H1 (cell line): ENCODE data around the gene TEAD1. TPM values are rescaled to one million over a fixed set of nuclear protein-coding genes. Genes with fewer than 3 reads are reported as not detected.
A peak's percentile ranks its signal among the peaks of the same experiment; 100 is the strongest.

ENCODE experiments used
- CTCF ChIA-PET: fragments of 300-600 bp; sonication (Branson Sonifier 250); formaldehyde crosslinking; loops from one replicate; lab custom pipeline; 2021; ENCODE audit not compliant: partially characterized antibody; lab: Charles Lee
- POLR2A ChIA-PET: fragments of 300-600 bp; sonication (Branson Sonifier 250); formaldehyde crosslinking; loops from one replicate; lab custom pipeline; 2021; ENCODE audit warnings: inconsistent platforms; ENCODE audit not compliant: partially characterized antibody; lab: Charles Lee
- DNase-seq, 2 experiments: peaks; one replicate each; pipeline versions ENCODE4 v3.0.0 to v3.0.0-alpha.2; 2010 to 2022; ENCODE audit warnings: low spot score in 2 of 2, low read depth in 1 of 2, mixed read lengths in 1 of 2
- FAIRE-seq: peaks from 2 replicates; lab custom pipeline; 2011; peaks lifted over from hg19 to GRCh38; lab: Jason Lieb, UNC
- H2AFZ ChIP-seq: 2 replicates; pipeline ENCODE4 v1.8.1; 2012; ENCODE audit warnings: low read length, inconsistent platforms
- H2AK5ac ChIP-seq: 2 replicates; pipeline ENCODE4 v1.6.1; 2013; ENCODE audit warnings: low read depth, low read length
- H2BK120ac ChIP-seq: replicated peaks from 2 replicates; pipeline ENCODE3; 2013; ENCODE audit warnings: low read depth, low read length, inconsistent platforms
- H2BK12ac ChIP-seq: 2 replicates; pipeline ENCODE4 v1.6.1; 2013; ENCODE audit warnings: low read depth, low read length
- H2BK15ac ChIP-seq: 2 replicates; pipeline ENCODE4 v1.6.1; 2013; ENCODE audit warnings: low read length
- H2BK20ac ChIP-seq: 2 replicates; pipeline ENCODE4 v1.6.1; 2013; ENCODE audit warnings: low read length
- H2BK5ac ChIP-seq: 2 replicates; pipeline ENCODE4 v1.6.1; 2013; ENCODE audit warnings: low read depth, low read length
- H3K14ac ChIP-seq: 2 replicates; pipeline ENCODE4 v1.6.1; 2013; ENCODE audit warnings: inconsistent platforms; ENCODE audit not compliant: insufficient read length
- H3K18ac ChIP-seq: 2 replicates; pipeline ENCODE4 v1.6.1; 2013; ENCODE audit warnings: low read length; ENCODE audit errors: extremely low read depth
- H3K23ac ChIP-seq: 2 replicates; pipeline ENCODE4 v1.6.1; 2013; ENCODE audit warnings: inconsistent platforms; ENCODE audit not compliant: insufficient read length
- H3K23me2 ChIP-seq: 2 replicates; pipeline ENCODE4 v1.6.1; 2013; ENCODE audit warnings: low read depth, low read length
- H3K27ac ChIP-seq: 2 replicates; pipeline ENCODE4 v1.6.1; 2011; ENCODE audit warnings: low read depth, low read length, inconsistent platforms
- H3K27me3 ChIP-seq, 4 experiments: replicated peaks in 1 of 4; 1 replicate in 1 of 4; 2 replicates in 3 of 4; pipeline versions ENCODE4 v1.6.1 to v1.8.1; 2011 to 2013; ENCODE audit warnings: low read length in 3 of 4, mild to moderate bottlenecking in 3 of 4, inconsistent platforms in 2 of 4, mixed read lengths in 2 of 4, moderate library complexity in 1 of 4; ENCODE audit not compliant: control insufficient read depth in 3 of 4, insufficient read depth in 3 of 4; ENCODE audit errors: extremely low read depth in 1 of 4
- H3K36me3 ChIP-seq, 4 experiments: 2 replicates each; pipeline versions ENCODE4 v1.6.1 to v1.8.1; 2011 to 2013; ENCODE audit warnings: mild to moderate bottlenecking in 4 of 4, low read length in 3 of 4, moderate library complexity in 2 of 4, control low read depth in 1 of 4, inconsistent platforms in 1 of 4; ENCODE audit not compliant: insufficient read depth in 4 of 4, control insufficient read depth in 2 of 4
- H3K4ac ChIP-seq: replicated peaks from 2 replicates; pipeline ENCODE3; 2013; ENCODE audit warnings: low read length, low read depth, mixed read lengths, inconsistent platforms; ENCODE audit not compliant: insufficient read length
- H3K4me1 ChIP-seq, 4 experiments: replicated peaks in 1 of 4; 1 replicate in 1 of 4; 2 replicates in 3 of 4; pipeline versions ENCODE4 v1.6.1 to v1.8.1; 2011 to 2013; ENCODE audit warnings: low read length in 3 of 4, inconsistent platforms in 2 of 4, mixed read lengths in 1 of 4; ENCODE audit not compliant: insufficient read depth in 4 of 4, control insufficient read depth in 3 of 4
- H3K4me2 ChIP-seq, 2 experiments: 2 replicates each; pipeline versions ENCODE4 v1.6.1 to v1.8.1; 2011 to 2013; ENCODE audit warnings: low read depth in 2 of 2, low read length in 2 of 2, control low read depth in 1 of 2, inconsistent platforms in 1 of 2, mild to moderate bottlenecking in 1 of 2; ENCODE audit not compliant: insufficient read depth in 1 of 2
- H3K4me3 ChIP-seq, 4 experiments: fragments of 200-600, 300-600 bp in 1 of 4; sonication (generic), shearing (Covaris generic), sonication (Bioruptor Twin) in 1 of 4; 2 replicates each; pipeline versions ENCODE4 v1.5.1 to v1.8.1; 2011 to 2016; ENCODE audit warnings: low read length in 4 of 4, low read depth in 3 of 4, control low read depth in 2 of 4, inconsistent platforms in 2 of 4, mild to moderate bottlenecking in 2 of 4, mixed read lengths in 1 of 4, moderate library complexity in 1 of 4; ENCODE audit not compliant: insufficient read depth in 2 of 4; ENCODE audit errors: extremely low read depth in 1 of 4
- H3K56ac ChIP-seq: replicated peaks from 2 replicates; pipeline ENCODE3; 2013; ENCODE audit warnings: low read depth, mild to moderate bottlenecking, mixed read lengths, low read length, inconsistent platforms; ENCODE audit not compliant: insufficient read length
- H3K79me1 ChIP-seq: 2 replicates; pipeline ENCODE4 v1.6.1; 2013; ENCODE audit warnings: low read depth, low read length, control low read depth
- H3K79me2 ChIP-seq, 2 experiments: 2 replicates each; pipeline versions ENCODE4 v1.6.1 to v1.8.1; 2012 to 2013; ENCODE audit warnings: low read length in 2 of 2, mild to moderate bottlenecking in 2 of 2, inconsistent platforms in 1 of 2; ENCODE audit not compliant: insufficient read depth in 2 of 2, control insufficient read depth in 1 of 2
- H3K9ac ChIP-seq, 4 experiments: replicated peaks in 1 of 4; 1 replicate in 1 of 4; 2 replicates in 3 of 4; pipeline versions ENCODE4 v1.6.1 to v1.8.1; 2011 to 2013; ENCODE audit warnings: low read depth in 3 of 4, low read length in 3 of 4, control low read depth in 2 of 4, mild to moderate bottlenecking in 2 of 4, moderate library complexity in 2 of 4, inconsistent platforms in 1 of 4; ENCODE audit errors: extremely low read depth in 1 of 4
- H3K9me3 ChIP-seq, 2 experiments: 2 replicates each; pipeline versions ENCODE4 v1.6.1 to v1.8.1; 2012 to 2013; ENCODE audit warnings: mild to moderate bottlenecking in 2 of 2, moderate library complexity in 2 of 2, control low read depth in 1 of 2, inconsistent platforms in 1 of 2, low read depth in 1 of 2, low read length in 1 of 2, mixed read lengths in 1 of 2; ENCODE audit not compliant: insufficient read depth in 2 of 2
- H4K20me1 ChIP-seq, 2 experiments: replicated peaks in 1 of 2; 2 replicates each; pipeline versions ENCODE3 to v1.8.1; 2011 to 2013; ENCODE audit warnings: inconsistent platforms in 2 of 2, low read length in 2 of 2, mild to moderate bottlenecking in 1 of 2; ENCODE audit not compliant: insufficient read depth in 2 of 2, control insufficient read depth in 1 of 2
- H4K5ac ChIP-seq: 2 replicates; pipeline ENCODE4 v1.6.1; 2013; ENCODE audit warnings: low read length, low read depth, mixed read lengths, inconsistent platforms; ENCODE audit not compliant: insufficient read length
- H4K8ac ChIP-seq: 2 replicates; pipeline ENCODE4 v1.8.0; 2013; ENCODE audit warnings: mild to moderate bottlenecking, moderate library complexity, low read length, inconsistent platforms; ENCODE audit not compliant: insufficient read depth; ENCODE audit errors: extremely low read depth
- H4K91ac ChIP-seq: replicated peaks from 2 replicates; pipeline ENCODE3; 2013; ENCODE audit warnings: low read length, mixed read lengths, inconsistent platforms; ENCODE audit not compliant: insufficient read length
- SRF ChIP-seq: IDR thresholded peaks from 2 replicates; pipeline ENCODE4 v1.6.1; 2011; ENCODE audit warnings: mild to moderate bottlenecking, low read depth, low read length, moderate library complexity
- WGBS, 2 experiments: shearing (Covaris generic) in 1 of 2; methylation state at CpG; one replicate each; pipeline versions ENCODE4 v1.1.6 to v1.1.7; 2013 to 2015; ENCODE audit warnings: low lambda C conversion rate in 2 of 2, mixed read lengths in 2 of 2, inconsistent platforms in 1 of 2, low coverage in 1 of 2, missing lambda C conversion rate in 1 of 2; ENCODE audit not compliant: insufficient replicate concordance in 2 of 2, insufficient coverage in 1 of 2, insufficient read length in 1 of 2; ENCODE audit errors: extremely low coverage in 1 of 2, missing lambda C conversion rate in 1 of 2; 5-methylcytosine and 5-hydroxymethylcytosine counted together
- polyA plus RNA-seq, 7 experiments: library from polyadenylated mRNA; depleted of rRNA in 3 of 7; stranded (reverse) in 5 of 7; unstranded in 2 of 7; fragments of >200 nt in 5 of 7; fragments of 200-250 nt in 2 of 7; gene quantifications; 1 replicate in 5 of 7; 2 replicates in 1 of 7; 4 replicates in 1 of 7; pipeline versions ENCODE4 v1.2.1 to v1.2.3, GENCODE V29; 2011 to 2013; ENCODE audit warnings: missing spikeins in 2 of 7, mixed read lengths in 2 of 7
- total RNA-seq: library from RNA; stranded (reverse); fragmentation: NEBNext Ultra II Directional; extraction: Animal tissue kit (Norgen Biotek cat#: 25700); gene quantifications from 2 replicates; pipeline ENCODE4 v1.2.1, GENCODE V29; 2021

The TEAD1 gene
- total and polyA plus RNA-seq, 2 of the 8 experiments (the other 6 are each of a cell fraction or from before 2014, with no cell fraction given): 15.6 to 67.4 TPM

- Histone ChIP-seq H3K18ac (no peak overlapping the region), H3K27ac (peak overlapping the region; percentile 41; the same call in 1 of the 2 replicates), H4K5ac (no peak overlapping the region), H4K20me1 (peaks cover 36 to 43% of the 10 kb centered on the region in 2 experiments), H3K79me1 (peaks cover 10% of the 10 kb centered on the region), H2BK120ac (no peak overlapping the region), H2BK5ac (peak overlapping the region; percentile 69; the same call in 1 of the 2 replicates), H3K56ac (no peak overlapping the region), H2BK15ac (no peak overlapping the region), H2AFZ (no peak overlapping the region), H2BK20ac (no peak overlapping the region), H3K4me3 (peak overlapping the region in 2 of 4 experiments; percentile 1 to 52; a peak in 3 of 8 replicates), H3K23me2 (peaks cover 5% of the 10 kb centered on the region), H3K14ac (no peak overlapping the region), H3K23ac (no peak overlapping the region), H3K4me1 (peaks cover 13 to 60% (median 41%) of the 10 kb centered on the region in 4 experiments), H3K79me2 (peaks cover 12 to 87% of the 10 kb centered on the region in 2 experiments; a peak in 3 of 4 replicates), H3K9me3 (no peaks in the 10 kb centered on the region), H2BK12ac (peak overlapping the region; percentile 77; the same call in 1 of the 2 replicates), H3K36me3 (no peaks in the 10 kb centered on the region; a peak in 1 of 8 replicates), H2AK5ac (peak overlapping the region; percentile 99; the same call in 1 of the 2 replicates), H3K27me3 (peaks cover 0 to 14% (median 6%) of the 10 kb centered on the region in 4 experiments; a peak in 5 of 7 replicates), H3K4ac (no peak overlapping the region), H4K91ac (no peak overlapping the region), H3K9ac (no peak overlapping the region), H4K8ac (no peak overlapping the region), H3K4me2 (peak overlapping the region; percentile 75 to 77)
- ChIA-PET POLR2A (interaction anchor here (0.7 to 3.2 kb wide), 10 partner anchors 10 to 186 kb away, joined by 3 to 12 read pairs (median 4); no protein-coding TSS in a partner anchor), CTCF (interaction anchor here (0.7 to 3.7 kb wide), 5 partner anchors 11 to 350 kb away, joined by 3 to 15 read pairs (median 4); no protein-coding TSS in a partner anchor)
- no peak for FAIRE-seq
- WGBS, 2 experiments: 15% methylated on average over 2 of the region's 2 CpGs; no CpG with 5 or more reads in 1 of the 2 experiments
- DNase-seq: no peak
- TF ChIP-seq SRF: no peak
Observed at GRCh38 chr11:12680940-12681258, 6.7 kb downstream of the TEAD1 start.
